ENCODE results near the gene USP17L15.
A peak's percentile ranks its signal among the peaks of the same experiment; 100 is the strongest.
"Not testable (repeated sequence)": the region's sequence is repeated elsewhere in the genome, so short reads cannot be mapped to it uniquely, and the experiment has no call there.

The USP17L15 gene

GRCh38 chr4:9234085-9234484, at the start of gene USP17L15:
Gene USP17L15 (plus strand): TSS chr4:9234385. CDS start chr4:9234385, 0 bp downstream.
- not testable (repeated sequence) for DNase-seq

- DNase-seq, result not testable (repeated sequence)
Measured at GRCh38 chr4:9210357-9210756, 23.8 kb upstream of the USP17L15 start, which contains the start of gene USP17L10. Gene USP17L10 (plus strand): TSS chr4:9210657. CDS start chr4:9210657, 0 bp downstream.

- DNase-seq, result not testable (repeated sequence)
Measured at GRCh38 chr4:9214701-9215100, 19.5 kb upstream of the USP17L15 start.

- DNase-seq, result not testable (repeated sequence)
Measured at GRCh38 chr4:9215105-9215504, 19.1 kb upstream of the USP17L15 start, which contains the start of gene USP17L11. Gene USP17L11 (plus strand): TSS chr4:9215405. CDS start chr4:9215405, 0 bp downstream.

- DNase-seq, result not testable (repeated sequence)
Measured at GRCh38 chr4:9219852-9220251, 14.3 kb upstream of the USP17L15 start, which contains the start of gene USP17L12. Gene USP17L12 (plus strand): TSS chr4:9220152. CDS start chr4:9220152, 0 bp downstream.

GRCh38 chr4:9224596-9224995, 9.6 kb upstream of the USP17L15 start, which contains the start of gene USP17L13:
Gene USP17L13 (plus strand): TSS chr4:9224896. CDS start chr4:9224896, 0 bp downstream.
- not testable (repeated sequence) for DNase-seq

- DNase-seq, result not testable (repeated sequence)
Measured at GRCh38 chr4:9230249-9230648, 3.9 kb upstream of the USP17L15 start.

GRCh38 chr4:9238461-9238860, 4.3 kb downstream of the USP17L15 start:
- DNase-seq, result not testable (repeated sequence)

- DNase-seq, result not testable (repeated sequence)
Measured at GRCh38 chr4:9243579-9243978, 9.4 kb downstream of the USP17L15 start, which contains the start of gene USP17L17. Gene USP17L17 (plus strand): TSS chr4:9243879. CDS start chr4:9243879, 0 bp downstream.

GRCh38 chr4:9247953-9248680, 13.9 kb downstream of the USP17L15 start, which contains the start of gene USP17L18:
Gene USP17L18 (plus strand): TSS chr4:9248630. CDS start chr4:9248630, 0 bp downstream.
- peak; percentile 0 to 2 for DNase-seq

- DNase-seq, result not testable (repeated sequence)
Measured at GRCh38 chr4:9253078-9253477, 18.9 kb downstream of the USP17L15 start, which contains the start of gene USP17L19. Gene USP17L19 (plus strand): TSS chr4:9253378. CDS start chr4:9253378, 0 bp downstream.

- not testable (repeated sequence) for DNase-seq
Measured at GRCh38 chr4:9257824-9258223, 23.6 kb downstream of the USP17L15 start, which contains the start of gene USP17L20. Gene USP17L20 (plus strand): TSS chr4:9258124. CDS start chr4:9258124, 0 bp downstream.

- not testable (repeated sequence) for DNase-seq
Measured at GRCh38 chr4:9262572-9262971, 28.4 kb downstream of the USP17L15 start, which contains the start of gene USP17L21. Gene USP17L21 (plus strand): TSS chr4:9262872. CDS start chr4:9262872, 0 bp downstream.

- DNase-seq, result not testable (repeated sequence)
Measured at GRCh38 chr4:9267319-9267718, 33.1 kb downstream of the USP17L15 start, which contains the start of gene USP17L22. Gene USP17L22 (plus strand): TSS chr4:9267619. CDS start chr4:9267619, 0 bp downstream.

- DNase-seq, result peak; percentile 0 to 1
Measured at GRCh38 chr4:9271719-9272118, 37.5 kb downstream of the USP17L15 start.
